Natural killer cell (primary cell): ENCODE results near the gene DUSP9. TPM values are rescaled to one million over a fixed set of nuclear protein-coding genes. Genes with fewer than 3 reads are reported as not detected.

Experiments used
- ATAC-seq, 3 donors: fragments of 150-1000 bp in 2 of 3; fragments of 200-7000 bp in 1 of 3; cut with Tn5 transposase; 1 replicate in 1 of 3; 2 replicates in 2 of 3; pipeline ENCODE4 v1.10.0; 2021; ENCODE audit warnings: mild to moderate bottlenecking in 2 of 3, moderate library complexity in 2 of 3
- DNase-seq, 2 donors: peaks; one replicate each; pipeline versions ENCODE4 v3.0.0 to v3.0.0-alpha.2; 2013 to 2021; ENCODE audit warnings: mixed read lengths in 1 of 2
- H3K27ac ChIP-seq: one replicate; pipeline ENCODE4 v1.5.1; 2013; ENCODE audit warnings: mild to moderate bottlenecking, low read length
- H3K27me3 ChIP-seq: one replicate; pipeline ENCODE4 v1.6.1; 2013; ENCODE audit warnings: low read length; ENCODE audit not compliant: control insufficient read depth, insufficient read depth
- H3K36me3 ChIP-seq: one replicate; pipeline ENCODE4 v1.6.1; 2013; ENCODE audit warnings: low read length; ENCODE audit not compliant: control insufficient read depth, insufficient read depth
- H3K4me1 ChIP-seq: one replicate; pipeline ENCODE4 v1.6.1; 2013; ENCODE audit warnings: low read length; ENCODE audit not compliant: control insufficient read depth, insufficient read depth
- H3K4me3 ChIP-seq: one replicate; pipeline ENCODE4 v1.5.1; 2013; ENCODE audit warnings: low read length
- H3K9me3 ChIP-seq: one replicate; pipeline ENCODE4 v1.6.1; 2013; ENCODE audit warnings: low read length; ENCODE audit not compliant: control insufficient read depth, insufficient read depth
- H3K27ac Mint-ChIP-seq, 2 donors: one replicate each; pipeline ENCODE4 v1.8.0; 2022; ENCODE audit warnings: mild to moderate bottlenecking in 2 of 2, mixed read lengths in 2 of 2, moderate library complexity in 1 of 2
- H3K27me3 Mint-ChIP-seq, 2 donors: one replicate each; pipeline ENCODE4 v1.8.0; 2022; ENCODE audit warnings: low read depth in 2 of 2, mixed read lengths in 2 of 2
- H3K36me3 Mint-ChIP-seq: one replicate; pipeline ENCODE4 v1.8.0; 2022; ENCODE audit warnings: mixed read lengths
- H3K4me1 Mint-ChIP-seq, 2 donors: one replicate each; pipeline ENCODE4 v1.8.0; 2022; ENCODE audit warnings: mixed read lengths in 2 of 2
- H3K4me3 Mint-ChIP-seq: one replicate; pipeline ENCODE4 v1.8.0; 2022; ENCODE audit warnings: mild to moderate bottlenecking, moderate library complexity, mixed read lengths
- H3K9me3 Mint-ChIP-seq, 2 donors: one replicate each; pipeline ENCODE4 v1.8.0; 2022; ENCODE audit warnings: mixed read lengths in 2 of 2
- WGBS: methylation state at CpG from one replicate; pipeline ENCODE4 v1.1.7; 2013; ENCODE audit warnings: missing lambda C conversion rate; ENCODE audit not compliant: insufficient coverage; 5-methylcytosine and 5-hydroxymethylcytosine counted together
- intact Hi-C: fragments of 100-400 bp; cut with micrococcal nuclease; formaldehyde crosslinking; loops from one replicate; pipeline ENCODE4 v1.14.2; 2022
- total RNA-seq, 4 donors: library from RNA; stranded (reverse); fragments of 120-200 nt in 1 of 4; gene quantifications; one replicate each; pipeline versions ENCODE4 v1.2.3 to v1.2.4, GENCODE V29; 2013 to 2022
- TF ChIP-seq, protein P1 (sequence below): fragments of 200-600 bp; IDR thresholded peaks from one replicate; pipeline ENCODE4 v1.8.0; 2022; ENCODE audit warnings: antibody characterized with exemption

The DUSP9 gene
- total RNA-seq, 3 donors from 2014 or later (not counting 1 experiment from before 2014, with no cell fraction given) = not detected

- Mint-ChIP-seq H3K4me3 (peak within 1 kb of the TSS; percentile 77), H3K36me3 (no peaks in the 10 kb centered on the region), H3K27me3 (peaks cover 0 to 11% of the 10 kb centered on the region in 2 donors), H3K27ac (no peak within 1 kb of the TSS), H3K4me1 (no peaks in the 10 kb centered on the region), H3K9me3 (no peaks in the 10 kb centered on the region)
- H3K4me3 ChIP-seq = no peak within 1 kb of the TSS
- ATAC-seq (peak in 2 of 3 donors; percentile 42 to 60), DNase-seq (peak in 1 of 2 donors; percentile 49)
- TF ChIP-seq, protein P1, sequence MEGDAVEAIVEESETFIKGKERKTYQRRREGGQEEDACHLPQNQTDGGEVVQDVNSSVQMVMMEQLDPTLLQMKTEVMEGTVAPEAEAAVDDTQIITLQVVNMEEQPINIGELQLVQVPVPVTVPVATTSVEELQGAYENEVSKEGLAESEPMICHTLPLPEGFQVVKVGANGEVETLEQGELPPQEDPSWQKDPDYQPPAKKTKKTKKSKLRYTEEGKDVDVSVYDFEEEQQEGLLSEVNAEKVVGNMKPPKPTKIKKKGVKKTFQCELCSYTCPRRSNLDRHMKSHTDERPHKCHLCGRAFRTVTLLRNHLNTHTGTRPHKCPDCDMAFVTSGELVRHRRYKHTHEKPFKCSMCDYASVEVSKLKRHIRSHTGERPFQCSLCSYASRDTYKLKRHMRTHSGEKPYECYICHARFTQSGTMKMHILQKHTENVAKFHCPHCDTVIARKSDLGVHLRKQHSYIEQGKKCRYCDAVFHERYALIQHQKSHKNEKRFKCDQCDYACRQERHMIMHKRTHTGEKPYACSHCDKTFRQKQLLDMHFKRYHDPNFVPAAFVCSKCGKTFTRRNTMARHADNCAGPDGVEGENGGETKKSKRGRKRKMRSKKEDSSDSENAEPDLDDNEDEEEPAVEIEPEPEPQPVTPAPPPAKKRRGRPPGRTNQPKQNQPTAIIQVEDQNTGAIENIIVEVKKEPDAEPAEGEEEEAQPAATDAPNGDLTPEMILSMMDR = no peak
- no peak within 1 kb of the TSS for H3K27ac ChIP-seq
- H3K27me3 ChIP-seq = no peaks in the 10 kb centered on the region
- peaks cover 7% of the 10 kb centered on the region for H3K4me1 ChIP-seq
- WGBS = under 1% methylated on average over 50 of the region's 66 CpGs
- H3K9me3 ChIP-seq = no peaks in the 10 kb centered on the region
- H3K36me3 ChIP-seq = no peaks in the 10 kb centered on the region
- intact Hi-C loops = no loop called here
Observed at GRCh38 chrX:153687121-153688039, 40.4 kb downstream of the DUSP9 start, which contains the start of gene SLC6A8. Gene SLC6A8 (plus strand): TSS chrX:153687926. CDS start chrX:153688575, 649 bp downstream.

GRCh38 chrX:153688071-153688470, 41.1 kb downstream of the DUSP9 start:
- DNase-seq = no peak
- H3K4me1 Mint-ChIP-seq = no peaks in the 10 kb centered on the region
- no peaks in the 10 kb centered on the region for H3K36me3 Mint-ChIP-seq
- intact Hi-C loops = no loop called here
- peaks cover 0 to 11% of the 10 kb centered on the region in 2 donors for H3K27me3 Mint-ChIP-seq
- no peak overlapping the region for H3K4me3 Mint-ChIP-seq
- Histone ChIP-seq H3K36me3 (no peaks in the 10 kb centered on the region), H3K4me3 (no peak overlapping the region), H3K27ac (no peak overlapping the region), H3K4me1 (peaks cover 7% of the 10 kb centered on the region), H3K27me3 (no peaks in the 10 kb centered on the region), H3K9me3 (no peaks in the 10 kb centered on the region)
- TF ChIP-seq, protein P1 = no peak
- no peaks in the 10 kb centered on the region for H3K9me3 Mint-ChIP-seq
- WGBS = under 1% methylated on average over 55 of the region's 69 CpGs
- H3K27ac Mint-ChIP-seq = no peak overlapping the region
- peak in 1 of 3 donors; percentile 31 for ATAC-seq

GRCh38 chrX:153688506-153688905, 41.5 kb downstream of the DUSP9 start:
- no peaks in the 10 kb centered on the region for H3K9me3 ChIP-seq
- no peaks in the 10 kb centered on the region for H3K27me3 ChIP-seq
- H3K9me3 Mint-ChIP-seq = no peaks in the 10 kb centered on the region
- H3K27me3 Mint-ChIP-seq = peaks cover 0 to 11% of the 10 kb centered on the region in 2 donors
- 2% methylated on average over 54 of the region's 57 CpGs for WGBS
- no peak overlapping the region for H3K27ac ChIP-seq
- no peaks in the 10 kb centered on the region for H3K4me1 Mint-ChIP-seq
- ATAC-seq = peak in 1 of 3 donors; percentile 6
- no peaks in the 10 kb centered on the region for H3K36me3 Mint-ChIP-seq
- H3K4me1 ChIP-seq = peaks cover 7% of the 10 kb centered on the region
- TF ChIP-seq, protein P1 = no peak
- intact Hi-C loops = no loop called here
- no peak overlapping the region for H3K27ac Mint-ChIP-seq
- H3K4me3 ChIP-seq = no peak overlapping the region
- no peak overlapping the region for H3K4me3 Mint-ChIP-seq
- DNase-seq = no peak
- no peaks in the 10 kb centered on the region for H3K36me3 ChIP-seq
